AG09319 (cell line): ENCODE measurements around the gene EHD1.
A peak's percentile ranks its signal among the peaks of the same experiment; 100 is the strongest.
"Not testable (repeated sequence)": the region's sequence is repeated elsewhere in the genome, so short reads cannot be mapped to it uniquely, and the experiment has no call there.

Experiments used
- DNase-seq: peaks from one replicate; pipeline ENCODE4 v3.0.0-alpha.2; 2010; ENCODE audit warnings: low read depth; ENCODE audit errors: extremely low read depth
- TF ChIP-seq, protein P1 (sequence below): IDR thresholded peaks from 2 replicates; pipeline ENCODE4 v1.5.1; 2011; ENCODE audit warnings: low read depth, mild to moderate bottlenecking, inconsistent platforms, low read length, moderate library complexity

EHD1 gene

DNA sequence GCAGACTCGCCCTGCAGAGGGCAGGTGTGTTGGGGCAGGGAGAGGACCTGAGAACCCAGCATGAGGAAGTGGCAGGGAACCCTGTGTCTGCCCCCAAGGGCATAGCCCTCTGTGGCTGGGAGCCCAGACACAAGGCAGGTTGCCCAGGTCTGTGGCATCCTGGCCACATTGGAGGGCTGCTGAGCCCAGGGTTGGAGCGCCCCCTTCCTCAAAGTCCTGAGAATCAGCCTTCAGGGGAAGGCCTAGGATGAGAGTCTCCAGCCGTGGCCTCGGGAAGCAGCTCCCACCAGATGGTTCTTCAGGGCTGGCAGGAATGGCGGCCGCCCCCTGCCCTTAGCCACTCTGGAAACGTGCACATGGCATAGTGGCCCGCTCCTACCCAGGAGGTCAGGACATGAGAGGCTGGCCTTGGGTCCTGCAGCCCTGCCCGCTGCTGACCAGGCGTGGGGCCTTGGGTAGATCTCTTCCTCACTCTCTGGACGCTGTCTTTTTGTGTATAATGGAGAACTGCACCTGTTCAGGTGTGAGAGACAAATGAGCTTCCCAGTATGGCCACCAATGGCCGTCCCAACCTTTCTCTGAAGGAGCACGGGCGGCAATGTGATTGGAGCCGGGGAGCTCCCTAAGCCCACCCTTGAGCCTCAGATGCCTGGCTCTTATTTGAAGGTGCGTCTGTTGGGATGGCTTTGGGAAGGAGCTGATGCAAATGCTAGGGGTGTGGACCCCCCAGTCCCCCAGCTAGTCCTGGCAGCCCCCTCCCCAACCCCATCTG lies 29.4 kb downstream of the EHD1 start:
- TF ChIP-seq, protein P1, sequence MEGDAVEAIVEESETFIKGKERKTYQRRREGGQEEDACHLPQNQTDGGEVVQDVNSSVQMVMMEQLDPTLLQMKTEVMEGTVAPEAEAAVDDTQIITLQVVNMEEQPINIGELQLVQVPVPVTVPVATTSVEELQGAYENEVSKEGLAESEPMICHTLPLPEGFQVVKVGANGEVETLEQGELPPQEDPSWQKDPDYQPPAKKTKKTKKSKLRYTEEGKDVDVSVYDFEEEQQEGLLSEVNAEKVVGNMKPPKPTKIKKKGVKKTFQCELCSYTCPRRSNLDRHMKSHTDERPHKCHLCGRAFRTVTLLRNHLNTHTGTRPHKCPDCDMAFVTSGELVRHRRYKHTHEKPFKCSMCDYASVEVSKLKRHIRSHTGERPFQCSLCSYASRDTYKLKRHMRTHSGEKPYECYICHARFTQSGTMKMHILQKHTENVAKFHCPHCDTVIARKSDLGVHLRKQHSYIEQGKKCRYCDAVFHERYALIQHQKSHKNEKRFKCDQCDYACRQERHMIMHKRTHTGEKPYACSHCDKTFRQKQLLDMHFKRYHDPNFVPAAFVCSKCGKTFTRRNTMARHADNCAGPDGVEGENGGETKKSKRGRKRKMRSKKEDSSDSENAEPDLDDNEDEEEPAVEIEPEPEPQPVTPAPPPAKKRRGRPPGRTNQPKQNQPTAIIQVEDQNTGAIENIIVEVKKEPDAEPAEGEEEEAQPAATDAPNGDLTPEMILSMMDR, result no peak; the same call in 1 of the 2 replicates
- no peak for DNase-seq

DNA sequence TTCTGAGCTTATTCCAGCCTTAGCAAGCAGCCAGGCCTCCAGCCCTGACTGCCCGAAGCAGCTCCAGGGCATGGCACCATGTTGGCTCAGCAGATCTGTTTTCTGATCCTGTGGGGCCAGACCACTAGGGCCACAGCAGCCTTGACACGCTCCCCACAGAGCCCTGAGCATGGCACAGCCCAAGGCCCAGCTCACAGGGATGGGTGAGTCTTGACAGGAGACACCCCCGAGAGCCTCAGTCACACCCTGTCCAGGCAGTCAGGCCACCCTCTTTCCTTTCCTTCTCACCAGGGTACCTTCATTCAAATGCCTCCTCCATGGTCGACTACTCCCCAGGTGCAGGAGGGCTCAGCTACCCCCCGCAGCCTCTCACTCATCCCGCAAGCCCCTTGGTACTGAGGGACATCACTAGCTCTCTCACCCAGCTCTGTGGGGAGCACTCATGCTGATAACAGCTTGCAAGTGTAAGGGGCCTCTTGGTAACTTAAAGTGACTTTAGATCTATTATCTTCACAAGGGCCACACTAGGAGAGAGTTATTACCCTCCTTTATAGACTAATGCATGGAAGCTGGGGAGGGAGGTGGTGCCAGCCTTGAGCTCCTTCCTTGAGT lies 30.1 kb downstream of the EHD1 start:
- DNase-seq, result no peak
- TF ChIP-seq, protein P1, result no peak

DNA sequence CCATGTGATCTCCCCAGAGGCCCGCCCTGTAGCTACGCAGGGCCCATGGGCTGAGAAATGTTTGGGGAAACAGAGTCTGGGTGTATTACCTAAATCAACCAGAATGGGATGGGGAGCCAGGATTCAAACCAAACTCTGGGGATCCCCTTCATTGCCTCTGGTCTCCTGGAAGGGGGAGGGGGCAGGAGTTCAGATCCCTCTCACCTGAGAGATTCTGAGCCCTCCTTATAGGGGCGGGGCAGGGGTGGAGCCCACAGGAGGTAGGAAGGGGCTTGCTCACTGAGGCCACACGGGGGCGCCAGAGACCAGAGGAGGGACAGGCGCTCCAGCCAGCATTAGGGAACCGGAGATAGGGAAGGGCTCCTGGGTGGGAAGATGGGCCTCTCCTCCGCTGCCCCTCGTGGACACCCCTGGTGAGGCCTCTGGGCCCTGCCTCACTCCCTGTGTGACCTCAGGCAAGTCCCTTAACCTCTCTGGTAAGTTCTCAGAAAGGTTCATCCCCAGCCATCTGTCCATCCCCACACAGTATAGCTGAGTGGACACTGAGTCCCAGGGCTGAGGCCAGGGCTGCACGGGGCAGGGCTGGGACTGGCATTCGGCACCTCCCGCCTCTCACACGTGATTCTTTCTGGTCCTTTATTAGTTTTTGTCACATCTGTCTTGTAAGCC lies 31.3 kb downstream of the EHD1 start:
- TF ChIP-seq, protein P1, result peak; percentile 92
- DNase-seq, result peak; percentile 73

DNA sequence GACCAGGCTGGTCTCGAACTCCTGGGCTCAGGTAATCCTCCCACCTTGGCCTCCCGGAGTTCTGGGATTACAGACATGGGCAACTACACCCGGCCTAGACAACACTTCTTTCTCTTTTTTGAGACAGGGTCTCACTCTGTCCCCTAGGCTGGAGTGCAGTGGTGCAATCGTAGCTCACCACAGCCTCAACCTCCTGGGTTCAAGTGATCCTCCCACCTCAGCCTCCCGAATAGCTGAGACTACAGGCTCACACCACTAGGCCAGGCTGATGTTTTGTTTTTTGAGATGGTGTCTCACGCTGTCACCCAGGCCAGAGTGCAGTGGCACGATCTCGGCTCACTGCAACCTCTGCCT lies 32.7 kb downstream of the EHD1 start:
- DNase-seq, result not testable (repeated sequence)

DNA sequence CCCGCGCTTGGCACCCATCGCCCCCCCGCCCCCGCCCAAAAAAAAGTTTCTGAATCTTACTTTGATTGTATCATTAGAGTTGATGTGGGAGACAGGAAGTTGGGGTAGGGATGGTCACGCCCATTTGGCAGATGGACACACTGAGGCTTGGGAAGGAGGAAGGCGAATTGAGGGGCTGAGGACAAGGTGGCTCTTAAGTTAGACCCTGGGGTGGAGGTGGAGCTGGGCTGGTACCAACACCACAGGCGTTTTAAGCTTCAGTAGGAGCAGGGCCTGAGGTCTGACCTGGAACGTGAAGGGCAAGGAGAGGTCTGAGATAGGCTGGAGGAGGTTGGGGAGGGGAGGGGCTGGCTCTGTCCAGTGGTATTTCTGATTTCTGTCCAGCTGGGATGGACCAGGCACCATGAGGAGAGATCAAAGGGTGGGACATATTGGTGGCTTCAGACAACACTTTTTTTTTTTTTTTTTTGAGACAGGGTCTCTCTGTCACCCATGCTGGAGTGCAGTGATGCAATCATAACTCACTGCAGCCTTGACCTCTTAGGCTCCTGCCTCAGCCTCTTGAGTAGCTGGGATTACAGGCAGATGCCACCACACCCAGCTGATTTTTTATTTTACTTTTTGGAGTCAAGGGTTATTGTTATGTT lies 33.2 kb downstream of the EHD1 start:
- TF ChIP-seq, protein P1, result no peak
- DNase-seq, result no peak

DNA sequence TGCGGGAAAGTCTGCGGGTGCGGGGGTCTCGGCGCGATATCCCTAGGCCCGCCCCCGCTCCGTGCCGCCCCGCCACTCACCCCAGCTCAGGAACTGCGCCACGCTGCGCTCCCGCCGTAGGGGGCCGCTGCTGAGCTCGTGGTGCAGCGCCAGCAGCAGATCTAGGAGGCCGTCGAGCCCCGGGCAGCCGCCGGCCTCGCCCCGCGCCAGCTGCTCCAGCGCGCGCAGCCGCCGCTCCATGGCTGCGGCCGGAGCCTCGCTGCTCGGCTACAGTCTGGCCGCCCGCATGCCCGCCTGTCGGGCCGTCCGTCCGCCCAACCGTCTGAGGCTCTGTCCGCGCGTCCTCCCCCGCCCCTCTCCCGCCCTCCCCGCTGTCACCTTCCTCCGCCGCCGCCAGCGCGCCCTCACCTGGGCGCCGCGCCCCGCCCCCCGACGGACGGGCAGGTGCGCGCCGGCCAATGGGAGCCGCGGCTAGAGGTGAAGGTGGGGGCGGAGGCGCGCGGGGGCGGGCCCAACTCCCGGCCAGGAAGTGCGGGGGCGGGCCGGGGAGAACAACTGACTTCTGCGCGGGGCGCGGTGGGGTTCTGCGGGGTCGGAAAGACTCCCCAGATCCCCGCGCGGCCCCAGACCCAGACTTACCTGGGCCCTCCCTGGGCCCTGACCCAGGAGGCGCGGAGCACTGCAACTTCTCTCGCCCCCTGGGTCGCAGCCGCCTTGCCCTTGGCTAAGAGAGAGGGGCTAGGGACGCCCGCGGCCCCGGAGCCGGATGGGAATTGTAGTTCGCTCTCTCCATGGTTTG lies 33.9 kb downstream of the EHD1 start, which contains the start of gene CDC42BPG:
Gene CDC42BPG (minus strand): TSS at position 324 of the 799 bp plus-strand sequence. CDS start 84 bp downstream, at position 240.
- DNase-seq, result no peak
- TF ChIP-seq, protein P1, result peak; percentile 52

DNA sequence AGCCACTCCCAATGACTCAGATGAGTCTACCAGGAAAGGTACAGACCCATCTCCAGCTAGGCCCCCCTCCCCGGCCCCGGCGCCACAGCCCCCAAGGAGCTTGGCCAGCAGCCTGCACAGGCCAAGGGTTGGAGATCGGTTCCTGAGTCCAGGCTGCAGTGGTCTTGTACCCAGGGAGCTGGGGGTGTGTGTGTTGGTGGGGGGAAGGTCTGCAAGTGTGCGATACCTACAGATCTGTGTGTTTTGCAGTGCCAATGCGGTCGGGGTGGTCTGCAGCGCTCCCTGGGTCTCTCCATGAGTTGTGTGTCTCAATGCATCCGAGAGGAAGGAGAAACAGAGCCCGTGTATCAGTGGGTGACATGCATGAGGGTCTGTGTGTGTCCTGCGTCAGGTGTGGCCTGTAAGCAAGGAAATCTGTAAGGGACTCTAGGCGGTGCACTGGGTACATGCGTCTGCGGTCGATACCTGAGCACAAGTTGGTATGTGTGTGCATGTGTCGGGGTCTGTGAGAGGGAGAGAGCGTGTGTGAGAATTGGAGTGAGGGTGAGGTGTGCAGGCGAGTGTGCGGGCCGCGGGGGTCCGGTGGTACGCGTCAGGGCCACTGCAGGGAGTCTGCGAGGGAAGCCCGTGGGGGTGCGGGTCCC lies 34.6 kb downstream of the EHD1 start:
- DNase-seq, result no peak
- TF ChIP-seq, protein P1, result no peak
